SIG-M5 treated with dmso at 0.1 percent for 504 hours (cell line): Measurements from ENCODE around the gene GDF2.

Experiments used
- DNase-seq: peaks from one replicate; lab custom pipeline; 2025; ENCODE audit not compliant: unreplicated experiment; lab: John Stamatoyannopoulos, UW

GDF2 gene

DNA sequence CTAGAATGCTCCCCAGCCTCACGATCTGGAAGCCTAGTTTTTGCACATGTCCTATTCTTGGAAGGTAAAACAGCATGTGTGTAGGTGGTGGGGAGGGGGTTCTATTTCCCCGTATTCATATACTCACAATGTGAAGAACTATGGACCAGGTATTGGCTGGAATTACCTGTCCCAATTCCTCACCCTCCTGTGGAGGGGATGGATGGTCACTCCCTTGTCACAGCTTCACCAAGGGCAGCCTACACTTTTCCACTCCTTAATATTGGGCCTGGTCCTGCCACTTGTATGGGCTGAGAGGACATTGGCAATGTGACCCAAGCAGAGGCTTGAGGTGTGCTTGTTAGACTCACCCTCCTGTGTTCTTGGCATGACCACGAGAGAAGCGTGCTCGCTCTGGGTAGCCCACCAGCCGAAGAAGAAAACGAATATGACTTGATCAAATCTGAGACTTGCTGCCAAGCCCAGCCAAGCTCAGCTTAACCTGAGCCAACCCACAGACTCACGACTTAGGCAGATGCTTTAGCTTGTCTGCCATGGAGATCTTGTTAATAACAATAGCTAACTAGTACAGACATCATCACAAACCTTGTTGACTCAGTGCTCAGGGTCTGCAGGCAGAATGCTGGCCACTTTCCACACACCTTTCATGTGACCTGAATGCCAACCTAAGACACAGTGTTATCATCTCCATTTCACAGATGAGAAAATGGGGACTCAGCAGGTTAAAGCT lies 44.6 kb downstream of the GDF2 start:
- DNase-seq: no peak

DNA sequence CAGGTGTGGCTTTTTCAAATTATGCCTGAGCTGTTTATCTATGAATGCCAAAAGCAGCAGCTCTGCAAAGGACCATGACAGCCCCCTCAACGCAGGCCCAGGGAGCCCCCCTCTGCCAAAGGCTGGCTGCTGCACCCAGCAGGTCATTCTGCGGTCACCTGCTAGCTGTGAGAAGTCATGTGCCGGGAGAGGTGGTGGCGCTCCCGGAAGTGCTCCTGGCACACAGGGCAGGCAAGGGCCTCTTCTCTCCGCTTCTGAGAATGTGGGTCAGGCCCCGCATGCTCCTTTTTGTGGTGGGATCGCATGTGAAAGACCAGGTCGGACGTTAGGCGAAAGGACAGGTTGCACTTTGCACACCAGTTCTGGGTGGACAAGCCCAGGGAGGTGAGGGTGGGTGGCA lies 45.4 kb downstream of the GDF2 start:
- DNase-seq: no peak

DNA sequence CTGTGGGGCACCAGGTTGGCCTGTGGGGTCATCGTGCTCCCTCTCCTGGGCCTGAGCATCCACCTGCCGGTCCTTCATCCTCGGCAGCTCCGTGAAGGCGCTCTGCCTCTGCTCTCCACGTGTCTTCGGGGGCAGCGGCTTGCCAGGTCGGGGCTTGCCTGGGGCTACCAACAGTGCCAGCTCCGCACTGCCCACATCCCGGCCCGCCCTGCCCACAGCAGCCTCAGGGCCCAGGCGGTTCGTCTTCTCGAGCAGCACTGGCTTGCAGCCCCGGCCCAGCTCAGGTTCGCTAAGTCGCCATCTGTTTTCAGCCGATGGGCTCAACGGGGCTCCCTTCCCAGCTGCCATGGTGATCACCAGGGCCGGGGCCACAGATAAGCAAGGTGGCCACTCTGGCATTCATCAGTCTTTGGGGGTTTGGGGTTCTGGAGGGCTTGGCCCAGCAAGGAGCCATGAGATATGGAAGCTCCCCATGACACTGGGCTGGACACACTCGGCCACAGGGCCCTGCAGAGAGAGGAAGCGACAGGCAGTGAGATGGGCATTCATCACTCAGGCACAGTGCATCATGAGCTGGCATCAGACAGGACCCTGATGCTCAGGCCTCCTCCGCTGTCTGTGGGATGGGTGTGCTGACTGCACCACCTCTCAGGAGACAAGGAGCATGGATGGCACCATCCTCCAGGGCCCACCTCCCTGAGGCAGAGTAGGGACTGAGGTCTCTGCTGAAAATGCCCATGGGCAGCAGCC lies 46.4 kb downstream of the GDF2 start:
- DNase-seq: no peak

DNA sequence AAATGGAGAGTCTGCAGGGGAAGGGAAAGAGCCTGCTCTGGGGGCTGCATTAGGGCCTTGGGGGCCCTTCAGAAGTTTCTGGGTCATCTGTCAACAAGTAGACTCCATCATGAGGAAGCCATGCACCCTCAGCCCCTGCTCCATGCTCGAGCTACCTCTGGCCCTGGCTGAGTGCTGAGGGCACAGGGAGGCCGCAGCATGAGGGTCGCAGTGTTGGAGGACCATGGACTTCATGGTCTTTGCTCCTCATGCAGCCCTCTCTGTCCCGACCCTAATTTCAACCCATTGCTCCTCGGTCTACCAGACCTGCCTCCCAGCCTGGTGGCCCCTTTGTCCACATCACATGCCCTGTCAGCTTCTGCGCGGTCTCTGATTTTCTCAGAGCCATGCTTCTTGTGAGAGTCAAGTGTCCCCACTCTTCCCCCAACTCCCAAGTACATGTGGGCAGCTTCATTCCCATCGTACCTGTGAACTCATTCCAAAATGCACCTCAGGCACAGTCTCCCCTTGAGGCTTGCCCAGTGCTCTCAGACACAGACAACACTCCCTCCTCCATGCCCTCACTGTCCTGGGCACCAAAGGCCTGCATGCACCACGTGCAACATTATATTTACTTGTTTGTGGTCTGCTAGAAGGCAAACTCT lies 47.1 kb downstream of the GDF2 start:
- DNase-seq: no peak

DNA sequence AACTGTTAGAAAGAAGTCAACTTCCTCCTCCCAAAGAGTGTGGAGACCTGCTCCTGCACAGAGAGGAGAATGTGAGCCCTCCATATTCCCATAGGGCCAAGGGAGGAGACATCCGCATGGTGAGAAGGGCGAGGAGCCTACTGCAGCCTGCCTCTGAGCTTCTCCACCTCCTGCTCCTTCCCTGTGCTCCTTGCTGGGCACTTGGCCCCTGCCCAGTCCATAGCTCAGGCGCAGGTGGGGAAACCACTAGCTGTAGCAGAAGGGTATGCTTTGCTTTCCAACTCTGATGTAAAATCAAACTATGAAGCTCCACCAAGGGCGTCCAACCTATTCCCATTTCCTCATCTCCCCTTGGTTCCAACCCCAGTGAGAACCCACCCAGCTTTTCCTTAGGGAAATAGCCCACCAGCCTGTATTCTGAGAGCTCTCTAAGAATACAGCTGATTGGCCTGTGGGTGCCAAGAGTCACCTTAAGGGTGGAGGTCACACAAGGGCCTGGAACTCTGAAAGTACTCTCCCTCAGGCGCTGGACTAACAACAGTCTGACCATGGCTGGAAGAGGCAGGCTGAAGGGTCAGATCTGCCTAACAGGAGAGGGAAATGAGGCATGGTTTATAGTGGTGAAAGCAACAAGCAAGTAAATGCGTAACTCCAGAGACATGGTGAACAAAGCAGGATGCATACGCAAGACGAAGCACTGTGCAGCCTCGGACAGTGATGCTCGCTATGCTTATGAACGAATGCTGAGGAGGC lies 47.9 kb downstream of the GDF2 start:
- no peak for DNase-seq

DNA sequence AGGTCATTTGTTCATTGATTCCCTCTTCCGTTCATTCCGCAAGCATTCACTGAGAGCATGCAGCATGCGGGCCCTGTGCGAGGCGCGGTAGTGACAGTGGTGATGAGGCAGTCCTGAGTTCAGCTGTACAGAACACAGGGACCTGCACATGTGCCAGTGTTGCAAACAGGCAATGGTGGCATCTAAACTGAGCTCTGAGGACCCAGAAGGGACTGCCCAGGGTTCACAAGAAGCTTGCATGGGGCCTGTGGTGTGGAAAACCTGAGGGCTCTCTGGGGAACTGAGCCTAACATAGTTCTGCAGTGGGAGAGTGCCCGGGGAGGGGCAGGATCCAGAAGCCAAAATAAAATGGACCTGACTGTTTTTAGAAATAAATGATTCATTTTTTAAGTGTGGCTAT lies 48.6 kb downstream of the GDF2 start:
- no peak for DNase-seq

DNA sequence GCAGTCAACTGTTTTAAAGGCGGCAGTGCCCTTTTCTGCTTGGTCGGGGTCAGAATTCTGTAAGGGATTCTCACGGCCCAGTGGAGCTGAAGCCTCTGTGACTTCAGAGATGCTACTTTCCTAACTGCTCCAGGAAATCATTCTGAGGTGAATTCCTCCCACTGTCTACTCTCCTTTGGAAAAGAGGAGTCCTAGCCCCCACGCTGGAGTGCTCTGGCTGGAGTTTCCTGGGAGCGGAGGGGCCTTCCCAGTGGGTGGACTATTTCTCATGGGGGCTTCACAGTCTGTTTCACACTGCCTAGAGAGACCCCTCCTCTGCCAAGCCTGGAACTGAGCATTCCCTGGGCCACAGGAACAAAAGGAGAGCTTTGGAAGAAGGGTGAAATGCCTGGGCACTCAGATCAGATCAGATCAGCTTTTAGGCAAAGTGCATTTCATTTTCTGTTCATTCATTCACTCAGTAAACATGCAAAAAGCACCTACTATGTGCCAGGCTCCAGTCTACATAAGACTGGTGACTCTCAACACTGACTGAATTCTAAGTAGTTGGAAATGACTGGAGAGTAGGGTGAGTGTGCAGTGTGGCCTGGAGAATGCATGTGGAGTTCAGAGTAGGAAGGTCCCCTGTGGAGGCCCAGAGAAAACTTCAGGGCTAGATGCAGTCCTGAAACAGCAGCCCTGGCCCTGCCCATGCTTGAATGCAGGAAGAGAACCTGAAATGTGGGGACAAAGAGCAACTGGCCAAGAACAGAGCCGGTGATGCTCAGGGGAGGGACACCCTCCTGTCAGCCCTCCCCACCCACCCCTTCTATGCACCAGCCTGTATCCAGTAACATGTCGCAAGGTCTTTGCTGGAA lies 49.6 kb downstream of the GDF2 start:
- no peak for DNase-seq

DNA sequence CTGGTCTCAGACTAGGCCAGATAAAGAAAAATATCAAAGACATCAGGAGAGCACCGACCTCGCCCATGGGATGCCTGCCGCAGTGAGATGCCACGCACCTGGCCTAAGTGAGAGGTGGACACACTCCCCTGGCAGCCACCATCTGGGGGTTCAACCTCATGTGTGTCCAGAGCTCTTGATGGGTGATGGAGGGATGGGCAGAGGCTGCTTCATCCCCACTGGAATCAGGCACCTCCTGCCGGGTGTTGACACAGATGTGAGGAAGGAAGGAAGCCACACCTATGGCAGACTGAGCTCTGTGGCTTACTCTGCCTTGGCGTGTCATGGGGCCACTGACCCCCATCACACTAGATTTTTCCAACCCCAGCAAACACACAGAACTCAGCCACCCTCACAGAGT lies 50.5 kb downstream of the GDF2 start:
- no peak for DNase-seq

DNA sequence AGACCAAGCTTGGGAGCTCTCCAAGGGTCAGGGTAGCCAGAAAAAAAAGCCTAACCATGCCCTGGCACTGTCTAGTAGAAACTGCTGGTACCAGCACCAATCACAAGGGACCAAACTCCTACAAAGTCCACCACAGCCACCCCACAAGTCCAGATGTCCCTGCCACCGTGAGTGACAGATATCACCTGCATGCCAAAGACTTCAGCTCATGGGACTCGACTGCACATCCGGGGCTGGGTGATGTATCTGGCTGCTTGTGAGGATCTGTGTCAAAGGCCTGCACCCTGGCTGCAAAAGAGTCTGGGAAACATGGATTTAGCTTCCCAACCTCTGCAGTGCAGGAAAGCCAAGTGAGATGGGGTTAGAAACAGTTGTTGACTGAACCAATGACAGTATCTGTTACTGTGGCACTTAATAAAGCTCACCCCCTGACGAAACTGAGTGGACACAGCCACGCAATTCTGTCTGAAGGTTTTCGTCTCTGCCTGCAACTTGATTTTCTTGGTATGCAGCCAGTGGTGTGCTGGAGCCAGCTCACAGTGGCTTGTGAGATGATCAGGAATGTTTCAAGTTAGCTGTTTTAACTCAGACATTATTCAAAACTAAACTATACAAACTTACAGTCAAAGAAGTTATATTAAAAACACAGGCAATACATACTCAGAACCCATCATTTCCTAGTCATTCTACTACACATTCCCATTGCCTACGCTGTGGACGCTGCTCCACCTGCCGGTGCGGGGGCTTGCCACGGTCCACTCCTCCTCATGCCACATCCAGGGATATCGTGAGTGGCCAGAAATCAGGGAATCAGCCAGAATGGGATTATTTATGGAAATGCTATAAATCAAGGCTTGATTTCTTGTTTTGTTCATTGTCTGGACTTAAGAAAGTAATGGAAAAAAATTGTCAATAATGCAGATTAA lies 52.6 kb downstream of the GDF2 start:
- no peak for DNase-seq

DNA sequence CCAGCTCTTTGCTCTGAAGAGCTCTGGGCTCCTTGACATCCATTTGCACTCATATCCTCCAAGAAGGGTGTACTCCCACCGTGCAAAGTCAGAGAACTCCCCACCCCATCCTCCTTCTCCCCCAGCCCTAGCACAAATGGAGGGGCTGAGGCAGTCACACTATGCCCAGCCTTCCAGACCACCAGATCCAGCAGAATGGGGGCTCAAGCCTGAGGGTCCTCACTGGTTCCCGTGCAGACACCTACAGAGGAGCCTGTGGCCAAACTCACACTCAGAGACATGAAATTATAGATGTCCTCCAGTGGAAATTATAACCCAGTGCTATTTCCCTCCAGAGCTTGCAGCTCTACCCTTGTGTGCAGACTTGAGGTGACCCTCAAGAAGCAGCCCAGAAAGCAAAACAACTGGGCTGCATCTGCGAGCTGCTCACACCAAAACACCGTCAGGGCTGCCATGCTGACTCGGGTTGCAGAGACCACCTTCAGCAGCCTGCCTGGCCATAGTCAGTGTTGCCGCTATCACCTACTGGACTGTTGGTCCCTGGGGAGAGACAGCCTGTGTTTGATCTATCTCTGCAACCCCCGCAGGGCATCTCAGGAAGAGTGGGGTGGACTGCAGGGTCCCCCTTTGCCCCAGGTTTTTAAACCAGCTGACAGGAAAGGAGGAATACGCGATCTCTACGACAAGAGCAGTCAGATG lies 54.4 kb downstream of the GDF2 start:
- DNase-seq: no peak
